Activated T-helper 1 cell treated with anti-CD3 and anti-CD28 coated beads, Interleukin-12 subunit alpha, Interleukin-12 subunit beta, Interleukin-2, Interleukin-4 antibody, amounts not matched to agents 30 ng/mL and 10 ng/mL and 1 ng/mL, durations not matched to agents 14 hours and 24 hours and 36 hours (primary cell): ENCODE results near the gene SPECC1. TPM values are rescaled to one million over a fixed set of nuclear protein-coding genes. Genes with fewer than 3 reads are reported as not detected.
"Not testable (repeated sequence)": the region's sequence is repeated elsewhere in the genome, so short reads cannot be mapped to it uniquely, and the experiment has no call there.

ENCODE experiments used
- DNase-seq: peaks from one replicate; pipeline ENCODE4 v3.0.0; 2021; ENCODE audit warnings: low spot score
- H3K27ac Mint-ChIP-seq: one replicate; pipeline ENCODE4 v1.8.0; 2021; ENCODE audit warnings: mild to moderate bottlenecking, mixed read lengths
- H3K27me3 Mint-ChIP-seq: one replicate; pipeline ENCODE4 v1.8.0; 2022; ENCODE audit warnings: mild to moderate bottlenecking, moderate library complexity, mixed read lengths; ENCODE audit not compliant: insufficient read depth
- H3K36me3 Mint-ChIP-seq: one replicate; pipeline ENCODE4 v1.8.0; 2021; ENCODE audit warnings: low read depth, mixed read lengths
- H3K4me1 Mint-ChIP-seq: one replicate; pipeline ENCODE4 v1.8.0; 2021; ENCODE audit warnings: low read depth, mixed read lengths
- H3K4me3 Mint-ChIP-seq: one replicate; pipeline ENCODE4 v1.8.0; 2021; ENCODE audit warnings: mild to moderate bottlenecking, moderate library complexity, mixed read lengths
- H3K9me3 Mint-ChIP-seq: one replicate; pipeline ENCODE4 v1.8.0; 2021; ENCODE audit warnings: mixed read lengths
- intact Hi-C: fragments of 100-400 bp; cut with micrococcal nuclease; formaldehyde crosslinking; loops from one replicate; pipeline ENCODE4 v1.15.1; 2024
- total RNA-seq: library from RNA; stranded (reverse); gene quantifications from 2 replicates; pipeline ENCODE4 v1.2.3, GENCODE V29; 2022

SPECC1 gene, protein sequence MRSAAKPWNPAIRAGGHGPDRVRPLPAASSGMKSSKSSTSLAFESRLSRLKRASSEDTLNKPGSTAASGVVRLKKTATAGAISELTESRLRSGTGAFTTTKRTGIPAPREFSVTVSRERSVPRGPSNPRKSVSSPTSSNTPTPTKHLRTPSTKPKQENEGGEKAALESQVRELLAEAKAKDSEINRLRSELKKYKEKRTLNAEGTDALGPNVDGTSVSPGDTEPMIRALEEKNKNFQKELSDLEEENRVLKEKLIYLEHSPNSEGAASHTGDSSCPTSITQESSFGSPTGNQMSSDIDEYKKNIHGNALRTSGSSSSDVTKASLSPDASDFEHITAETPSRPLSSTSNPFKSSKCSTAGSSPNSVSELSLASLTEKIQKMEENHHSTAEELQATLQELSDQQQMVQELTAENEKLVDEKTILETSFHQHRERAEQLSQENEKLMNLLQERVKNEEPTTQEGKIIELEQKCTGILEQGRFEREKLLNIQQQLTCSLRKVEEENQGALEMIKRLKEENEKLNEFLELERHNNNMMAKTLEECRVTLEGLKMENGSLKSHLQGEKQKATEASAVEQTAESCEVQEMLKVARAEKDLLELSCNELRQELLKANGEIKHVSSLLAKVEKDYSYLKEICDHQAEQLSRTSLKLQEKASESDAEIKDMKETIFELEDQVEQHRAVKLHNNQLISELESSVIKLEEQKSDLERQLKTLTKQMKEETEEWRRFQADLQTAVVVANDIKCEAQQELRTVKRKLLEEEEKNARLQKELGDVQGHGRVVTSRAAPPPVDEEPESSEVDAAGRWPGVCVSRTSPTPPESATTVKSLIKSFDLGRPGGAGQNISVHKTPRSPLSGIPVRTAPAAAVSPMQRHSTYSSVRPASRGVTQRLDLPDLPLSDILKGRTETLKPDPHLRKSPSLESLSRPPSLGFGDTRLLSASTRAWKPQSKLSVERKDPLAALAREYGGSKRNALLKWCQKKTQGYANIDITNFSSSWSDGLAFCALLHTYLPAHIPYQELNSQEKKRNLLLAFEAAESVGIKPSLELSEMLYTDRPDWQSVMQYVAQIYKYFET
- total RNA-seq = 7.2 and 11.1 TPM in 2 replicates

DNA sequence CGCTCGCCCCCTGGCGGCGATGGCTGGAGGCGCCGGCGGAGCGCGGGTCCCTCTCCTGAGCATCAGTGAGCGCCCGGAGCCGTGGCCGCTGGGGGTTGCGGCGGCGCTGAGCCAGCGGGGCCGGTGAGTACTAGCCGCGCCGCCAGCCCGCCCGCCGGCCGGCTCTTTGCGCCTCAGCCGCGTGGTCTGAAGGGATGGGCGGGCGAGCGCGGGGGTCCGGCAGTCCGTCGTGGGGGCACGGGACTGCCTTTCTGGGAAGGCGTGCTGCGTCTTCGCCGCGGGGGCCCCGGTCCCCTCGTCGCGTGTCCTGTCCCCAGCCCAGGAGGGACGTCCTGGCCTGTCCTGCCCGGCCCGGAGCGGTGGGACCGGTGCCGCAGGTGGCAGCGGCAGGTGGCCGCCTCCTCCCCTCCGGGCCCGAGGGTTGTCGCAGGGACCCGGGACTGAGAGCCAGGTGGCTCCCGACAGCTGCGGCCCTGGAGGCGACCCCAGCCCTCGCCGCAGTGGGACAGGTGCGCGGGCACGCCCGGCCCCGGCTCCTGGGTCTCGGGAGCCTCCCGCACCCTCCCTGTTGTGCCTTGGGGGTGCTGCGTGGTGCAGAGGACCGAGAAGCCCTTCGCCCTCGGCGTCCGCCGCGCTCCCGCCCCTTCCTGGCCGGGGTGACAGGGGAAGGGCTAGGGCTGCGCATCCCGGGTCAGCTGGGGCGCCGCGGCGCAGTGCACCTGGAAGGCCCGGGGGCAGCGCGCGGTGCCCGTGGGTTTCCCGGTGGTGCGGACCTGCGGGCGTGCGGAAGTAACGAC lies at the start of gene SPECC1:
SPECC1 (plus strand) TSS at position 58 of the 797 bp plus-strand sequence. CDS start 87,293 bp downstream, outside the sequence.
- no peaks in the 10 kb centered on the region for H3K36me3 Mint-ChIP-seq
- peak within 1 kb of the TSS; percentile 65 for H3K27ac Mint-ChIP-seq
- intact Hi-C loops = loop anchor here (1.0 kb wide), 2 partner anchors 16 to 32 kb away; partner anchors contain the start of gene AKAP10
- H3K4me3 Mint-ChIP-seq = peak within 1 kb of the TSS; percentile 92
- peaks cover 15% of the 10 kb centered on the region for H3K4me1 Mint-ChIP-seq
- H3K9me3 Mint-ChIP-seq = no peaks in the 10 kb centered on the region
- DNase-seq = peak; percentile 84
- H3K27me3 Mint-ChIP-seq = peaks cover 70% of the 10 kb centered on the region

GRCh38 chr17:19962954-19963353 lies 46.2 kb upstream of the SPECC1 start:
- DNase-seq, intact Hi-C loops, H3K9me3 Mint-ChIP-seq, H3K27ac Mint-ChIP-seq, H3K4me3 Mint-ChIP-seq, H3K27me3 Mint-ChIP-seq: not testable (repeated sequence)
- Mint-ChIP-seq H3K36me3 (peaks cover 29% of the 10 kb centered on the region), H3K4me1 (peaks cover 34% of the 10 kb centered on the region)

DNA sequence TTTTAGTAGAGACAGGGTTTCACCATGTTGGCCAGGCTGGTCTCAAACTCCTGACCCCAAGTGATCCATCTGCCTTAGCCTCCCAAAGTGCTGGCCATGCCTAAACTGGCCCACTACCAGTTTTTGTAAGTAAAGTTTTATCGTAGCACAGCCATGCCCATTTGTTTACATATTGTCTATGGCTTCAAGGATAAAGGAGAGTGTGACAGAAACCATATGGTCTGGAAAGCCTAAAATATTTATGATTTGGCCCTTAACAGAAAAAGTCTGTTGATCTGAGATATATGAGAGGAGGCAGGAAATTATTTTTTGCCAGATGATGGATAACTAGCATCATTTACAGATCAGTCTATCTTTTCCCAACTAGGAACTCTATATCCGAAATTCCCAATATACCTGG lies 36.0 kb upstream of the SPECC1 start:
- peaks cover 44% of the 10 kb centered on the region for H3K4me1 Mint-ChIP-seq

GRCh38 chr17:19975601-19976000 lies 33.6 kb upstream of the SPECC1 start:
- Mint-ChIP-seq H3K4me1 (peaks cover 42% of the 10 kb centered on the region), H3K27me3 (no peaks in the 10 kb centered on the region), H3K9me3 (no peaks in the 10 kb centered on the region), H3K4me3 (peak overlapping the region; percentile 54), H3K27ac (peak overlapping the region; percentile 45), H3K36me3 (peaks cover 19% of the 10 kb centered on the region)
- DNase-seq = no peak
- intact Hi-C loops = loop anchor here (5.0 to 10.0 kb wide), 2 partner anchors 328 to 1309 kb away; partner anchors contain the start of genes ALDH3A2 and MAP2K3

More for the DNA sequence above, 36.0 kb upstream of the SPECC1 start:
- Mint-ChIP-seq H3K36me3 (peaks cover 37% of the 10 kb centered on the region), H3K27ac (no peak overlapping the region), H3K4me3 (no peak overlapping the region), H3K9me3 (no peaks in the 10 kb centered on the region), H3K27me3 (no peaks in the 10 kb centered on the region)
- intact Hi-C loops = loop anchor here (10.0 kb wide), 1 partner anchor 1312 kb away; the partner anchor contains the start of gene MAP2K3
- DNase-seq = no peak

GRCh38 chr17:19977293-19978208 lies 31.6 kb upstream of the SPECC1 start, which contains the start of gene AKAP10:
Gene AKAP10, minus strand, starts transcription at chr17:19977828. Its CDS starts 149 bp downstream, at chr17:19977679.
- Mint-ChIP-seq H3K36me3 (peaks cover 13% of the 10 kb centered on the region), H3K4me1 (peaks cover 42% of the 10 kb centered on the region), H3K9me3 (no peaks in the 10 kb centered on the region), H3K27ac (peak within 1 kb of the TSS; percentile 94), H3K27me3 (no peaks in the 10 kb centered on the region), H3K4me3 (peak within 1 kb of the TSS; percentile 91)
- intact Hi-C loops = loop anchor here (1.0 to 10.0 kb wide), 5 partner anchors 15 to 1307 kb away; partner anchors contain the start of genes ALDH3A2, MAP2K3 and SPECC1
- peak; percentile 88 for DNase-seq

- no peaks in the 10 kb centered on the region for H3K27me3 Mint-ChIP-seq
- peaks cover 42% of the 10 kb centered on the region for H3K4me1 Mint-ChIP-seq
- peak overlapping the region; percentile 94 for H3K27ac Mint-ChIP-seq
- H3K36me3 Mint-ChIP-seq = peaks cover 7% of the 10 kb centered on the region
- intact Hi-C loops = loop anchor here (2.0 to 10.0 kb wide), 3 partner anchors 14 to 1306 kb away; partner anchors contain the start of genes ALDH3A2 and MAP2K3
- peak overlapping the region; percentile 91 for H3K4me3 Mint-ChIP-seq
- no peak for DNase-seq
- H3K9me3 Mint-ChIP-seq = no peaks in the 10 kb centered on the region
Observed at GRCh38 chr17:19978209-19978802, 30.9 kb upstream of the SPECC1 start.

GRCh38 chr17:19978805-19979211 lies 30.4 kb upstream of the SPECC1 start:
- intact Hi-C loops = loop anchor here (2.0 to 10.0 kb wide), 3 partner anchors 14 to 1306 kb away; partner anchors contain the start of genes ALDH3A2 and MAP2K3
- Mint-ChIP-seq H3K4me1 (peaks cover 37% of the 10 kb centered on the region), H3K27ac (peak overlapping the region; percentile 94), H3K27me3 (no peaks in the 10 kb centered on the region), H3K4me3 (peak overlapping the region; percentile 91), H3K36me3 (peaks cover 3% of the 10 kb centered on the region), H3K9me3 (no peaks in the 10 kb centered on the region)
- DNase-seq = no peak

DNA sequence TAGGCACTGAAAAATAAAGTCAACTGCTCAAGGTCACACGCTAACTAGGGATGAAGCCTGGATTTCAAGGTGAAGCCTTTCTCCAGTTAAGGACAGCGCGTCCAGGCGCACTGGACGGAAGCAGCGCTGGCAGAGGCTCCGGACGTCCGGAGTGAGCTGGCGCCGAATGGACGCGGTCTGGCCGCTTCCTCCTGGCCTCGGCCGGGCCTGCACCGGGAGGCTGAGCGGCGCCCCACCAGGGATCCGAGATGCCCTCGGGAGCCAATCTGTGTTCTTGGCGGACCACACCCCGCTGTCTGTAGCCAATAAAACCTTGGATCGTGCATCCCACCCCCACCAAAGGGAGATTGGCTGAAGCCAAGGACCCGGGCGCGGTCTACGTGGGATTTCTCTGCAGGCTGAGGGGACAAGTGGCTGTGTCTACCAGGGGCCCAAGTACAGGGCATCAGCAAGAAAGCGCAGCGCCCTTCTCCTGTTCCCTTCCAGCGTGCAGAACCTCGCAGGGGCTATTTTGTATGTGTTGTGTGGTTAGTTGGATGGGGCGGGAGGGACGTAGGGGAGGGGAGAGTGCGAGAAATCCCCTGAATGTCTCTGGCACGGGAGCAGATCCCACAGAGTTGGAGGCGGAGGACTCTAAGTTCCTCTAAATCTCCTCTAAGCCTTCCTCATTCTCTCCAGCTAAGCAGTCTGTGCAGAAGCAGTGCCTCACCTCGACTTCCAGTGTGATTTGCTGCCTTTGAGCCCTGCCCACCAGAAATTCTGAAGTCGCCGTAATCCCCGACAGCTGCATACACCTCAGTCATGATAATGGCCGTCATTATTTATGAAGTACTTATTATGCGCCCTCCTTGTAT lies 29.0 kb upstream of the SPECC1 start:
- Mint-ChIP-seq H3K9me3 (no peaks in the 10 kb centered on the region), H3K27me3 (no peaks in the 10 kb centered on the region), H3K4me3 (no peak overlapping the region), H3K36me3 (peaks cover 3% of the 10 kb centered on the region), H3K4me1 (peaks cover 24% of the 10 kb centered on the region), H3K27ac (no peak overlapping the region)
- no peak for DNase-seq
- intact Hi-C loops = loop anchor here (2.0 to 10.0 kb wide), 3 partner anchors 13 to 1305 kb away; partner anchors contain the start of genes ALDH3A2 and MAP2K3

DNA sequence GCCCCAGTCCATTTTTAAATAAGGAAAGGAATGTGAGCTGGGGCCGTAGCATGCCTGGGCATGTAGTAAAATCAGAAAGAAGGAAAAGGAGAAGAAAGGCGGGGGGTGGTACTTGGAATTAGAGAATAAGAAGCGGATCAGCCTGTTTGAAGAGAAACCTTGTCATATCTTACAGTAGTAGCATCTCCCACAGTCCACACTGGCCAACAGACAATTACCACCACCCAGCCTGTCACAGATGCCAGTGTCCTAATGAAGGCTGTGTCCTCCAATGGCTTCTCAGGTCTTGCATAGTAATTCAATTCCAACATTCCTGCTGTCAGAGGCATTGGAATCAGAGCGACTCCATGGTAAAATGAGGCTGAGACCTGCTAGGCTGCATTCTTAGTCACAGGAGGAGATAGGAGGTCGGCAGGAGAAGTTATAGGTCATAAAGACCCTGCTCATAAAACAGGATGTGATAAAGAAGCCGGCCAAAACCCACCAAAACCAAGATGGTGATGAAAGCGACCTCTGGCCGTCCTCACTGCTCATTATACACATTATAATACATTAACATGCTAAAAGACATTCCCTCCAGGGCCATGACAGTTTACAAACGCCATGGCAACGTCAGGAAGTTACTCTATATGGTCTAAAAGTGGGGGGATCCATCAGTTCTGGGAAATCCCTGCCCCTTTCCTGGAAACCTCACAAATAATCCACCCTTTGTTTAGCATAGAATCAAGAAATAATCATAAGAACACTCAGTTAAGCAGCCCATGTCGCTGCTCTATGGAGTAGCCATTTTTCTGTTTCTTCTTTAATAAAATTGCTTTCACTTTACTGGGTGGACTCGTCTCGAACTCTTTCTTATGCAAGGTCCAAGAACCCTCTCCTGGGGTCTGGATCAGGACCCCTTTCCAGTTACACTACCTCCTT lies 22.0 kb upstream of the SPECC1 start:
- Mint-ChIP-seq H3K9me3 (no peaks in the 10 kb centered on the region), H3K27ac (no peak overlapping the region), H3K4me3 (no peak overlapping the region), H3K27me3 (peaks cover 10% of the 10 kb centered on the region), H3K4me1 (no peaks in the 10 kb centered on the region), H3K36me3 (no peaks in the 10 kb centered on the region)
- no peak for DNase-seq
- intact Hi-C loops = no loop called here
